RWPE1 (cell line): ENCODE results near the gene COA8.

ENCODE experiments used
- CTCF ChIA-PET: fragments of 350-600 bp; sonication (Branson Sonifier 250); formaldehyde crosslinking; extraction: SDS; loops from one replicate; lab custom pipeline; 2021; lab: Yijun Ruan, JAX
- POLR2A ChIA-PET: fragments of 400-600 bp; formaldehyde crosslinking; extraction: SDS; loops from one replicate; lab custom pipeline; 2020; ENCODE audit warnings: antibody characterized with exemption; ENCODE audit not compliant: low non-redundant PET; lab: Yijun Ruan, JAX
- DNase-seq: peaks from one replicate; pipeline ENCODE4 v3.0.0; 2012; ENCODE audit warnings: low spot score
- H3K27ac ChIP-seq: fragments of 450-650 bp; 2 replicates; pipeline ENCODE4 v1.5.1; 2017
- TF ChIP-seq, protein P1 (sequence below): fragments of 450-650 bp; conservative IDR thresholded peaks from 2 replicates; pipeline ENCODE4 v1.5.1; 2017; ENCODE audit warnings: low read depth, mild to moderate bottlenecking

Gene COA8

DNA sequence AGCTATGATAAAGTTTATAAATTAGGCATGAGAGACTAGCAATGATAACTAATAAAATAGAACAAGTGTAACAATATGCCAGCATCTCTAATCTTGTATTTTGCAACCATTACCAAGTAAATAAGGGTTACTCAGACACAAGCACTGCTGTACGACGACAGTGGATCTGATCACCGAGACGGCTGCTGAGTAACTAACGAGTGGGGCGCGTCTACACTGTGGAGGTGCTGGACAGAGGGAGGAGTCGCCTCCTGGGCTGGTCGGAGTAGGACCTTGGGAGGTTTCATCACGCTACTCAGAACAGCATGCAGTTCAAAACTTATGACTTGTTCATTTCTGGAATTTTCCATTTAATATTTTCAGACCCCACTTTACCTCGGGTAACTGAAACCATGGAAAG, 18.4 kb downstream of the COA8 start:
- TF ChIP-seq, protein P1, sequence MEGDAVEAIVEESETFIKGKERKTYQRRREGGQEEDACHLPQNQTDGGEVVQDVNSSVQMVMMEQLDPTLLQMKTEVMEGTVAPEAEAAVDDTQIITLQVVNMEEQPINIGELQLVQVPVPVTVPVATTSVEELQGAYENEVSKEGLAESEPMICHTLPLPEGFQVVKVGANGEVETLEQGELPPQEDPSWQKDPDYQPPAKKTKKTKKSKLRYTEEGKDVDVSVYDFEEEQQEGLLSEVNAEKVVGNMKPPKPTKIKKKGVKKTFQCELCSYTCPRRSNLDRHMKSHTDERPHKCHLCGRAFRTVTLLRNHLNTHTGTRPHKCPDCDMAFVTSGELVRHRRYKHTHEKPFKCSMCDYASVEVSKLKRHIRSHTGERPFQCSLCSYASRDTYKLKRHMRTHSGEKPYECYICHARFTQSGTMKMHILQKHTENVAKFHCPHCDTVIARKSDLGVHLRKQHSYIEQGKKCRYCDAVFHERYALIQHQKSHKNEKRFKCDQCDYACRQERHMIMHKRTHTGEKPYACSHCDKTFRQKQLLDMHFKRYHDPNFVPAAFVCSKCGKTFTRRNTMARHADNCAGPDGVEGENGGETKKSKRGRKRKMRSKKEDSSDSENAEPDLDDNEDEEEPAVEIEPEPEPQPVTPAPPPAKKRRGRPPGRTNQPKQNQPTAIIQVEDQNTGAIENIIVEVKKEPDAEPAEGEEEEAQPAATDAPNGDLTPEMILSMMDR, result no peak
- ChIA-PET POLR2A (no interaction called here), CTCF (no interaction called here)
- peak overlapping the region; percentile 94 for H3K27ac ChIP-seq
- DNase-seq, result no peak

DNA sequence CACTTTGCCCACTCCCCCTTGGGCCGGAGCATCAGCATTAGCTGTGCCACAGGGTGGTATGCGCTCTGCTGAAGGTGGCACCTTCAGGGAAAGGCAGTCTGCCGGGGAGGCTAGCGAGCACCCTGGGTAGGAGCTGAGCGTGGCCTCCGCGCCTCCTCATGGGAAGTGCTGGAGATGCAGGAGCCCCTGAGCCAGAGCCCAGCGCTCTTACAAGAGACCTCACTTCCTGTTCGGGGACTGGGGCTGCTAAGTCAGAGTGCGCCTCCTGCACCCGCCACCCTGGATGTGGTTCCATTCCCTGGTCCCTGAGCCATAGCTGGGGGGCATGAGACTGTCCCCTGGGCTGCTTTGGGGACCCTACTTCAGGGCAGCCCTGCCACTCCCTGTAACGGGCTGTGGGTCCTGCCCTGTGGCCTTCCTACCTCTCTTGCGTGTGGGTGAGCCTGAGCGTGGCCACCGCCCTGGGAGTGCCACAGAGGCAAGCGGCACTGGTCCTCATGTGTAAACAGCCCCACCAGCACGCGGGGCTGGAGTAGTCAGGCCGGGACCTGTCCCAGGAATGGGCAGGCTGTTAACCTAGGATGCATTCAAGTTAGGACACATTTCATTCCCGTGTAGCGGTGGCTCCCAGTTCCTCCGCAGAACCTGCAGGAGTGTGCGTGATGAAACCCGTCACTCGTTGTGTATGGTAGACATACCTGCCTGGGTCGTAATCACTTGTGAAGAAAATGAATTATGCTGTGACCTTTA, 19.4 kb downstream of the COA8 start:
- peak overlapping the region; percentile 94 for H3K27ac ChIP-seq
- CTCF ChIA-PET, result no interaction called here
- POLR2A ChIA-PET, result no interaction called here
- TF ChIP-seq, protein P1, result no peak
- DNase-seq, result peak; percentile 86

DNA sequence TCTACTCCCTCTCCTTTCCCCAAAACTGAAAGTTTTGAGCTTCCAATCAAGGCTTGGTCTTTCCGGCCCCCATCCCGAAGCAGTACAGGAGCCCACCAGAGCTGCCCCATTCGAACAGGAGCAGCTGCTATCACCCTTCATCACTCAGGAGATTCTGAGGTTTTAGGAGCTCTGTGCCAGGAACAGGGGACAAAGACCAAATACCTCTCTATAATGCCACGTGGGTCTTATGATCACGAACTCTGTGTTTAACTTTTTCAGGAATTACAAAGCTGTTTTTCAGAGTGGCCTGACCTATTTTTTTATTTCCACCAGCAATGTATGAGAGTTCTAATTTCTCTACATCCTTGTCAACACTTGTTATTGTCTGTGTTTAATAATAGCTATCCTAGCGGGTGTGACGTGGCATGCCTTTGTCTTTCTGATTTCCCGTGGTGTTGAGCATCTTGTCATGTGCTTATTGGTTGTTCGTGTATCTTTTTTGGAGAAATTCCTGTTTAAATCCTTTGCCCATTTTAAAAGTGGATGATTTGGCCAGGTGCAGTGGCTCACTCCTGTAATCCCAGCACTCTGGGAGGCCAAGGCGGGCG, 21.7 kb downstream of the COA8 start:
- TF ChIP-seq, protein P1, result no peak
- ChIA-PET CTCF (no interaction called here), POLR2A (no interaction called here)
- peak overlapping the region; percentile 70 for H3K27ac ChIP-seq
- no peak for DNase-seq

DNA sequence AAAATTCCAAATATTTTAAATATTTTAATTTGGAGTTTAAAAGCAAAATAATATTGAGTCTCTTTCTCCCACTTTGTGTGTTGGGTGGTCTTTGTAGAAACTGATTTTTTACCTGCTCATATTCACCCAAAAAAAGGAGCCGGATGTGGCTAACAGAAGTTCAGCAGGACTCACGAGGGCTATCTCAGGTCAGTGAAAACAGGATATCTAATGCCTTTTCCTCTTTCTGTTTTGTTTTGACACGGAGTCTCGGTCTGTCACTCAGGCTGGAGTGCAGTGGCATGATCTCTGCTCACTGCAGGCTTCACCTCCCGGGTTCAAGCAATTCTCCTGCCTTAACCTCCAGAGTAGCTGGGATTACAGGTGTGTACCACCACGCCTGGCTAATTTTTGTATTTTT, 30.8 kb downstream of the COA8 start:
- DNase-seq, result no peak
- CTCF ChIA-PET, result interaction anchor here (0.6 to 0.9 kb wide), 3 partner anchors 17 to 74 kb away, joined by 3 to 6 read pairs (median 5); no protein-coding TSS in a partner anchor
- peak overlapping the region; percentile 73 for H3K27ac ChIP-seq
- TF ChIP-seq, protein P1, result no peak
- POLR2A ChIA-PET, result no interaction called here

DNA sequence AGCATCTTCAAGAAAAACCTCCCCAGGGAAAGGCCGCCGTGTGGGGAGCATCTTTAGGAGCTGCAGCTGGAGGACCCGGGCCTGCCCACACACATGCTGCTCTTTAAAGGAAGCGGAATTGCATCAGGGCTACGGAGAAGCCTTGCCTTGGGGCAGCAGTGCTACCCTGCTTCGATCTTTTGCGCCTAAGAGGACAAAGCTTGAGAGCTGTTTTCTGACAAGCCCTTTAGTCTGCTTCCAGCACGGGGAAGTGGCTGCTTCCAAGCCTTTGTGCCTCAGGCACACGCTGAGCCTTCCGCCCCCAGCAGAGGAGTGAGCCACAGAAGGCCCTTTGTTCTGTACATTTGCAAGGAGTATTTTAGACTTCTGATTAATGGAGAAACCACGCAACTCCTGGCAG, 31.5 kb downstream of the COA8 start:
- TF ChIP-seq, protein P1, result no peak
- peak overlapping the region; percentile 73 for H3K27ac ChIP-seq
- ChIA-PET POLR2A (interaction anchor here (0.7 kb wide), 1 partner anchor 254 kb away, joined by 7 read pairs; no protein-coding TSS in a partner anchor), CTCF (interaction anchor here (0.6 kb wide), 1 partner anchor 16 kb away, joined by 5 read pairs; no protein-coding TSS in a partner anchor)
- DNase-seq, result peak; percentile 65

DNA sequence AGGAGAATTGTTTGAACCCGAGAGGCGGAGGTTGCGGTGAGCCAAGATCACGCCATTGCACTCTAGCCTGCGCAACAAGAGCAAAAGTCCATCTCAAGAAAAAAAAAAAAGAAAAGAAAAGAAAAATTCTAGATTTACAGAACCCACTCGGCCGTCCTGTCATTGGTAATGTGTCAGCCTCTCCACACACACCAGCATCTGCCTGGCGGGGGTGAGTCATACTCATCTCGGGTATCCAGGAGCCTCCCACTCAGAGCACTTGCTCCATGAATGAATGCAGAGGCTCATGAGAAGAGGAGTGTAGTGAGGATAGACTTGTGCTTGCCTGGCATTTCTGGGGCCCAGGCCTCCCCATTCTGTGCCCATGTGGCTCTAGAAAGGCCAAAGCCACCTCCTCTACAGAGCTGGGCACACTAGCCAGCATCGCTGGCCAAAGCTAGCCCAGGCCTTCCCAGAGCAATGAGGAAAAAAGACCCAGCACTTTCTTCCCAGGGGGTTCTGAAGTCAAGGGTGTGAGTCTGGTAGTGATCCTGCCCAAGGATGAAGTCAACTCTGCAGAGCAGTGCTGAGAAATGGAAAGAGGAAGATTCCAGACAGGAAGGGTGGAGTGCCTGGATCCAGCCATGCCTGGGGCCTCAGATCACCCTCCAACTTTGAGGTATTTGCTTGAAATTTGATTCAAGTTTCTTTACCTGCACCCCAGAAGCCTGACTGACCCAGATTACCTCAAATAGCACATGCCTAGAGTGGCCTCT, 35.0 kb downstream of the COA8 start:
- peak; percentile 95 for DNase-seq
- ChIA-PET POLR2A (interaction anchor here (0.6 kb wide), 1 partner anchor 519 kb away, joined by 5 read pairs; no protein-coding TSS in a partner anchor), CTCF (no interaction called here)
- H3K27ac ChIP-seq, result peak overlapping the region; percentile 53
- TF ChIP-seq, protein P1, result no peak
